Vagina (tissue), 2 donors: ENCODE measurements around the gene CNTN5.

Experiments
- CTCF ChIP-seq, 3 experiments: fragments of 450-650 bp in 2 of 3; fragments of 200-600 bp in 1 of 3; sonication (generic) in 1 of 3; IDR thresholded peaks; one replicate each; pipeline ENCODE4 v1.5.1; 2017 to 2019; ENCODE audit warnings: antibody characterized with exemption in 3 of 3, mild to moderate bottlenecking in 2 of 3, moderate library complexity in 2 of 3
- POLR2A ChIP-seq, 2 donors: fragments of 450-650 bp; IDR thresholded peaks; one replicate each; pipeline ENCODE4 v1.6.1; 2017; ENCODE audit warnings: antibody characterized with exemption in 2 of 2, mild to moderate bottlenecking in 2 of 2, moderate library complexity in 2 of 2

DNA sequence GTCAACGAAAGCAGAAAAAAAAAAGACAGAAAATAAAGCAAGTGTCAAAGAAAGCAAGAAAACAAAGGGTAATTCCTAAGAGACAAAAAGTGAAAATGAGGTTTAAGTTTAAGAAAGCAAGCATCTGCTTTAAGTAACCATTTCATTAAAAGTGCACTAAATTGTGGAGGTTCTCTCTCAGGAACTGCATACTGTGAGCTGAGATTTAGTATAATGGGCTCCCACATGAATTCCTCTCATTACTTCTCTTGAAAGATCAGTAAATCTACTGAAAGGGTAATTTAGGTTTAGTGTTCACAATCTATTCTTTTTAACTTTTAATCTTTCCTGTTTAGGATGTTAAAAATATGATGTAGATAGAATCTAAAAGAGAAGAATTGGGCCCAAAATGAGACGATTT, 1201.0 kb downstream of the CNTN5 start:
- TF ChIP-seq CTCF (IDR thresholded peaks at IDR 0.05) (no peak), POLR2A (IDR thresholded peaks at IDR 0.05) (no peak)
